ENCODE measurements around the gene TERB1.

DNA sequence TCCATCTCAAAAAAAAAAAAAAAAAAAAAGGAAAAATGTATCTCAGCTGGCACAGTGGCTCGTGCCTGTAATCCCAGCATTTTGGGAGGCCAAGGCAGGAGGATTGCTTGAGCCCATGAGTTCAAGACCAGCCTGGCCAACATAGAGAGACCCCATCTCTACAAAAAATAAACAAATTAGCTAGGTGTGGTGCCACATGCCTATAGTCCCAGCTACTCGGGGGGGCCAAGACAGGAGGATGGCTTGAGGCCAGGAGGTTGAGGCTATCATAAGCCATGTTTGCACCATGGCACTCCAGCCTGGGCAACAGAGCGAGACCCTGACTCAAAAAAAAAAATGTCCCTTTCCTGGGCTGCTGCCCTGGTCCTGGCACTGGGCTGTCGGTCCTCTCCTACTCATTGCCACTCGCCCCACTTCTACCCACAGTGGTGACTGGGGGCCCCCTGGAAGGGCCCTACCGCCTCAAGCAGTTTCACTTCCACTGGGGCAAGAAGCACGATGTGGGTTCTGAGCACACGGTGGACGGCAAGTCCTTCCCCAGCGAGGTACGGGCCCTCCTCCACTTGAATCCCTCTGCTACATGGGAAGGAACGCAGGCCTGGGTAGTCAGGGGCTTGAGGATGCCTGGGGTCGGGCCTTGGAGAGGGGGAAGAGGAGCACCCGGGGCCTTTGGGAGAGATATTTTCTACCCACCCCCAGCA lies 48.9 kb upstream of the TERB1 start:
- TF ChIP-seq POLR2A (IDR thresholded peaks at IDR 0.05), result no peak
- TF ChIP-seq, protein P1, sequence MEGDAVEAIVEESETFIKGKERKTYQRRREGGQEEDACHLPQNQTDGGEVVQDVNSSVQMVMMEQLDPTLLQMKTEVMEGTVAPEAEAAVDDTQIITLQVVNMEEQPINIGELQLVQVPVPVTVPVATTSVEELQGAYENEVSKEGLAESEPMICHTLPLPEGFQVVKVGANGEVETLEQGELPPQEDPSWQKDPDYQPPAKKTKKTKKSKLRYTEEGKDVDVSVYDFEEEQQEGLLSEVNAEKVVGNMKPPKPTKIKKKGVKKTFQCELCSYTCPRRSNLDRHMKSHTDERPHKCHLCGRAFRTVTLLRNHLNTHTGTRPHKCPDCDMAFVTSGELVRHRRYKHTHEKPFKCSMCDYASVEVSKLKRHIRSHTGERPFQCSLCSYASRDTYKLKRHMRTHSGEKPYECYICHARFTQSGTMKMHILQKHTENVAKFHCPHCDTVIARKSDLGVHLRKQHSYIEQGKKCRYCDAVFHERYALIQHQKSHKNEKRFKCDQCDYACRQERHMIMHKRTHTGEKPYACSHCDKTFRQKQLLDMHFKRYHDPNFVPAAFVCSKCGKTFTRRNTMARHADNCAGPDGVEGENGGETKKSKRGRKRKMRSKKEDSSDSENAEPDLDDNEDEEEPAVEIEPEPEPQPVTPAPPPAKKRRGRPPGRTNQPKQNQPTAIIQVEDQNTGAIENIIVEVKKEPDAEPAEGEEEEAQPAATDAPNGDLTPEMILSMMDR (IDR thresholded peaks at IDR 0.05), result no peak
